ENCODE data around the gene C12orf57. TPM values are rescaled to one million over a fixed set of nuclear protein-coding genes. Genes with fewer than 3 reads are reported as not detected.

C12orf57 gene
- polyA plus RNA-seq, 3 donors, result 146 to 155 (median 153) TPM

GRCh38 chr12:6952121-6952862, 8.5 kb downstream of the C12orf57 start:
- DNase-seq (ENCODE audit: low read depth in 3 of 3, low spot score in 2 of 3), result no peak

DNA sequence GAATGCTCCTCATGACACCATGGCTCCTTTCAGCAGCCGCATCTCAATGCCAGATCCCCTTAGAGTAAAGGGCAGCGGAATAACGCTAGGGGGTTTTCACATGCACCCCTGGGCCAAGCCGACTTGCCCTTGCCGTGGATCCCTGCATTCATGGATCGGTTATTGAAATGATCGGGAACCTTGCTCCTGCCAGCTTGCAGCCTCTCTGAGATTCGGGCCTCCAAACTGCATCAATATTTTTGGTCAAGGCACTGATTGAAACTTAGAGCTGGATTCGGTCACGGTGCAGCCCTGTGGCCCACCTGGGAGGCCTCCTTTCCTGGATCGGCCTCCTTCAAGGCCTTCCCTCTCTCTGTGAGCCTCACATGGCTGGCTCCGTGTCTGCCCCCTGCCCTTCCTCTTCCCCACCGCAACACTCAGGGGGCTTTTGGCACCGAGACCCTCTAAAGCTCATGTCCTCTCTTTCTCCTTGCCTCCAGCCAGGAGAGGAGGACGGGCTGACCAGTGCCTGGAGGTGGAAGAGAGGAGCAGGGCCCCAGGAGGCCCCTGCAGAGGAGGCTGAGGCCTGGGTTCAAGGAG, 9.1 kb downstream of the C12orf57 start:
- DNase-seq (ENCODE audit: low read depth in 3 of 3, low spot score in 2 of 3), result no peak

DNA sequence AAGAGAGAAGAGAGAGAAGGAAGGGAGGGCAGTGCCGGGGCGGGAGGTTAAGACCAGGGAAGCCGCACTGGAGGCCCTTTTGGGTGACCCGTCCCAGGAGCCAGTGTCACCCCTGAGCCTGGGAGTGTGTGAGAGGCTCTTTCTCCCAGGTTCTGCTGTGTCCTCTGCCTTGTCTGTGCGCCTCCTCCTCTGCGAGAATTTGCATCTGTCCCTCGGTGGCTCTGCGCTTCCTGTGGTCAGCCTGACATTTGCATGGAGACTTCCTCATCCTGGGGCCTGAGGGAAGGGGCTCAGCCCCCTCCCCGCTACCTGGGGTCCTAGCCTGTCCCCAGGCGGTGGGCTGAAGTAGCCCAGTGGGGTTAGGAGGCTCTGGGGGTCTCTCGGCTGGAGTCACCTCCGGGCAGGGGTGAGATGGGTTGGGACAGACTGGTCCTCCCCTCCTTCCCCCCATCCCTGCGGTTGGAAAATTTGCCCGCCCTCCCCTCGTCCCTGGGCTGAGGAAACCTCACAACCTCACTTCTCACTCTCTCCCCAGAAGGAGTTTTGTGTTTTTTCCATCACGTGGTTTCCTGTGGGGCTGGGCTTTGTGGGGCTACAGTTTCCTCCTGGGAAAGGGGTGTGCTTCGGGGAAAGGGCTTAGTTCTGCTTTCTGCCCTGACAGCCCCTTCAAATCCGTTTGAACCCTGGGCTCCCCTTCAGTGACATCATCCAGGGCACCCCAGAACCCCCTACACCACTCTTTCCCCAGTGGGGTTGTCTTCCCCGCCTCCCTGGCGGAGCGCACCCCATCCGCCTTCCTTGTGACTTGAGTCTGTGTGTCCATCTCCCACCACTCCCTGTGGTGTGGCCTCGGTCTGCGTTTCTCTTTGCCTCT, 9.9 kb downstream of the C12orf57 start:
- DNase-seq (ENCODE audit: low read depth in 3 of 3, low spot score in 2 of 3), result no peak

GRCh38 chr12:6954316-6955107, 10.7 kb downstream of the C12orf57 start:
- DNase-seq (ENCODE audit: low read depth in 3 of 3, low spot score in 2 of 3), result no peak

DNA sequence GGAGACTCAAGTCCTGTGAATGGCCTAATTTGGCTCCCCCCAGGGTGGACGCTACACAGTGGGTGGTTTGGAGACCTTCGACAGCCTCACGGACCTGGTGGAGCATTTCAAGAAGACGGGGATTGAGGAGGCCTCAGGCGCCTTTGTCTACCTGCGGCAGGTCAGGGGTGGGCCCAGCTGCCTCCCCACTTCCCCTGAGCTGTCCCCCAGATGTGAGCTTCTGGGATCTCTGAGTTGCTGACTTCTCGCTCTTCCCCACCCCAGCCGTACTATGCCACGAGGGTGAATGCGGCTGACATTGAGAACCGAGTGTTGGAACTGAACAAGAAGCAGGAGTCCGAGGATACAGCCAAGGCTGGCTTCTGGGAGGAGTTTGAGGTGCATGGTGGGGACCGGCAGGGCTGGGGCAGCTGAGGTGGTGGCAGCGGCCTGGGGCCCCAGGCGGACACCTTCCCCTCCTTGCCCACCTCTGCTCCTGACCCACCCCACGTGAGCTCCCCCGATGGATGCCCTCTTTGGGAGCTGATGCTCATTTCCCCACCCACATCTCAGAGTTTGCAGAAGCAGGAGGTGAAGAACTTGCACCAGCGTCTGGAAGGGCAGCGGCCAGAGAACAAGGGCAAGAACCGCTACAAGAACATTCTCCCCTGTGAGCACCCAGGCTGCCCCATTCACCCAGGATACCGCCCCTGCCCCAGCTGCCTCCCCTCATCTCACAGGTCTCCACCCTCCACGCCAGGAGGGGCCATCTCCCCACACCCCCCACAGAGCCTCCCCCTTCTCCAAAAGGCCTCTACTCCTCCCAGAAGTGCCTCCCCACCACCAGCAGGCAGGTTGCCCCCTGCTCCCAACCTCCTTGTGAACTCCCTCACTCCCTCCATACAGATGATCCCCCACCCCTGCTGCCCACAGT, 11.5 kb downstream of the C12orf57 start:
- no peak for DNase-seq (ENCODE audit: low read depth in 3 of 3, low spot score in 2 of 3)

DNA sequence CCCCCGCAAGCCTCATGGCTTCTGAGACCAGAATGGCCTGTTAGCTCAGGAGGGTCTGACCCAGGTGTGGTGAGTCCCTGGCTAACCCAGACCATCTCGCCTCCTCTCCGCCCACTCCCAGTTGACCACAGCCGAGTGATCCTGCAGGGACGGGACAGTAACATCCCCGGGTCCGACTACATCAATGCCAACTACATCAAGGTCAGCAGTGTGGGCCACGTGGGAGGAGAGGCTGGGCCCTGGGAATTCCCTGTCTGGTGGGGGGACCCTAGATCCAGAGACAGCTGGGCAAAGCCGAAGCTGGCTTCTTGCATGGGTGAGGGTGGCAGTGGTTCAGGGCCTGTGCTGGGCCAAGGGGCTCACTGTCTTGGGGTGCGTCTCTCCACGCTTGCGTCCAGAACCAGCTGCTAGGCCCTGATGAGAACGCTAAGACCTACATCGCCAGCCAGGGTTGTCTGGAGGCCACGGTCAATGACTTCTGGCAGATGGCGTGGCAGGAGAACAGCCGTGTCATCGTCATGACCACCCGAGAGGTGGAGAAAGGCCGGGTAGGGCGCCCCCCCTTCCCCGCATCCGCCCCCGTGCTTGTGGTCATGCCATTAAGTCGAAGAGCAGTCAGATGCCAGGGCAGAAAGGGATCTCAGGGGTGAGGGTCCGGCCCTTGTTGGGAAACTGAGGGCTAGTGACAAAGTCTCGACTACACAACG, 12.4 kb downstream of the C12orf57 start:
- DNase-seq (ENCODE audit: low read depth in 3 of 3, low spot score in 2 of 3), result no peak

GRCh38 chr12:6957151-6957701, 13.4 kb downstream of the C12orf57 start:
- DNase-seq (ENCODE audit: low read depth in 3 of 3, low spot score in 2 of 3), result no peak

DNA sequence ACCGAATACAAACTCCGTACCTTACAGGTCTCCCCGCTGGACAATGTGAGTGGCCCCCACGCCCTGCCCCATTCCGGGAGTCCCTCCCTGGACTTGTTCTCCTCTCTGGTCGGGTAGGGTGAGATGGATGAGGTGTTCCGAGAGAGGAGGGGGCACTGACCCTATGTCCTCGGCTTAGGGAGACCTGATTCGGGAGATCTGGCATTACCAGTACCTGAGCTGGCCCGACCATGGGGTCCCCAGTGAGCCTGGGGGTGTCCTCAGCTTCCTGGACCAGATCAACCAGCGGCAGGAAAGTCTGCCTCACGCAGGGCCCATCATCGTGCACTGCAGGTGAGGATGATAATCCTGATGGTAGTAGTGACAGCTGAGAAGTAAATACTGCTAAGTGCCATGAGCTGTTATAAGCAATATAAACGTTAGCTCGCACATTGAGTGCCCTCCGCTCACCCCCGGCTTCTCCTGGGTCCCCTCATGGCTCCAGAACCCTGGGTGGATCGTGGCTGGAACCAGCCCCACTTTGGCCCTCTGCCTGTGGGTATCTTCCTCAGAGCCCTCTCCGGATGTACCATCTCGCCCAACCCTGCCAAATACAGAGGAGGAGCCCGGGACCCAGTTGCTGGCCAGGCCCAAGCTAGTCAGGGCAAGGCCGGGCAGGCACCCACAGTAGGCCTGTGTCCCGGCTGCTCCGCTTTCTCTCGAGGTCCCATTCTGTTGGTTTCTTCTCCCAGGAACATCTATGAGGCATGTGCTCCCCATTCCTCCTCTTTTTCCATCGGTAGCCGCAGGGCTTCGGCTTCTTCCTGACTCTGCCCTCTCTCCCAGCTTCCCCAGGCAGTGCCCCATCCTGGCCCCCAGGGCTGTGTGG, 14.2 kb downstream of the C12orf57 start:
- DNase-seq (ENCODE audit: low read depth in 3 of 3, low spot score in 2 of 3), result no peak

- no peak for DNase-seq (ENCODE audit: low read depth in 3 of 3, low spot score in 2 of 3)
Measured at GRCh38 chr12:6958609-6959057, 14.8 kb downstream of the C12orf57 start.

- no peak for DNase-seq (ENCODE audit: low read depth in 3 of 3, low spot score in 2 of 3)
Measured at GRCh38 chr12:6959058-6959804, 15.4 kb downstream of the C12orf57 start.

- no peak for DNase-seq (ENCODE audit: low read depth in 3 of 3, low spot score in 2 of 3)
Measured at GRCh38 chr12:6959805-6960592, 16.2 kb downstream of the C12orf57 start.

GRCh38 chr12:6960593-6961277, 16.9 kb downstream of the C12orf57 start:
- no peak for DNase-seq (ENCODE audit: low read depth in 3 of 3, low spot score in 2 of 3)

GRCh38 chr12:6961278-6961694, 17.5 kb downstream of the C12orf57 start:
- no peak for DNase-seq (ENCODE audit: low read depth in 3 of 3, low spot score in 2 of 3)

DNA sequence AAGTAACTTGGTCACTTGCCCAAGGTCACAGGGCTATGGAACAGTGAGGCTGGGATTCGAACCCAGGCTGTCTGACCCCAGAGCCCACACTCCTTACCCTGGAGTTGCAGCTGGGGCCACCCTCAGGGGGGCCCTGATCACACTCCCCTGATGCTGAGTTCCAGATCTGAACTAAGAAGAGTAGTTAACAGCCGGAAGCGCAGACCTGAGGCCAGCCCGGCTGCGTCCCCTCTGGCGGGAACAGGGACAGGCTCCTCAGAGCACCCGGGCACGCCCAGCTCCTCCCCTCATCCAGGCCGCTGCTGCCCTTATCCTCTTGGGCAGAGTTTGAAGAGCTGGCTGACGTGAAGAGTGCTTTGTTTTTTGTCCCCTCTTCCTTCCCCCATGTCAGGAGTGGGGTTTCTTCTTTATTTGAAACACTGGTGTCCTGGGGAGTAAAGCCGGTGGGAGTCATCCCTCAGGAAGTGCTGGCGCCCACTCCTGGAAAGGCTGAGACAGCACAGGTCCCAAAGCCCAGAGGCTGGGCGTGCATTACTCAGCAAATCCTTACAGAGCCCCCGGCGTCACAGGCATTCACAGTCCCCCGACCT, 18.0 kb downstream of the C12orf57 start:
- no peak for DNase-seq (ENCODE audit: low read depth in 3 of 3, low spot score in 2 of 3)

DNA sequence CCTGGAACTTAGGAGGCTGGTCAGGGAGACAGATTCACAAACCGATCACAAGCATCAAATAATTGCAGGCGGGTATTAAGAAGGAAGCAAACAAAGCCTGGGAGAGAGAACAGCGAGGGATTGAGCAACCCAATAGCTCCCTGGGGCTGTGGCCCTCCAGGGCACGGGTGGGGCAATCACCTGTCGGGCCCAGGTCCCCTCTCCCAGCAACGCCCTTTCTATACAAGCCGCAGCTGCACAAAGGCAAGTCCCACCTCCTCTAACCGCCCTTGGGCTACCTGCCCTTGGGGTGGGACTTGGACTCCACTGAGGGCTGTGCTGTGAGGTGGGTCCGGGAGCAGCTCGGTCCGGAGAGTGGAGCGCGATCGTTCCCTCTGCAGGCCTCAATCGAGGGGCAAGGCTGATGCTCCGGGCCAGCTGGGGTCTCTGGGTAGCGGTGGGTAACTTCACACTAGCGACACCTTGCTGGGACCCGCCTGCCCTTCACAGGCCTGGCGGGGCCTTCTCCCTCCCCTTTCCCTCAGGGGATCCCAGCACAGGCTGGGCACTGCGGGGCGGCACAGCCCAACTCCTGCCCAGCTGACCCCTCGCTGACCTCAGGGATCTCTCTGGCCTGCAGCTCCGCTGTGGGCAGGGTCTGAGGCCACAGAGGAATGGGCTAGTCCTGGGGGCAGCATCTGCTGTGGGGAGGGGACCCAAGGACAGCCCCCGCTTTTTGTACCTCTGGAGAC, 18.6 kb downstream of the C12orf57 start:
- no peak for DNase-seq (ENCODE audit: low read depth in 3 of 3, low spot score in 2 of 3)

Data from right renal cortex interstitium (tissue), 3 donors.